MM.1S (cell line): ENCODE data around the gene SFI1.

ENCODE experiments used
- DNase-seq: peaks from one replicate; pipeline ENCODE4 v3.0.0-alpha.2; 2015
- H2AFZ ChIP-seq: fragments of 300-600 bp; sonication (generic); 2 replicates; pipeline ENCODE4 v1.6.0; 2016; ENCODE audit warnings: antibody characterized with exemption, low read length
- H3F3A ChIP-seq: fragments of 300-600 bp; sonication (generic); 2 replicates; pipeline ENCODE4 v1.6.1; 2016; ENCODE audit warnings: mild to moderate bottlenecking, antibody characterized with exemption, low read length, moderate library complexity, mixed read lengths; ENCODE audit not compliant: insufficient read depth
- H3K27ac ChIP-seq: fragments of 300-600 bp; sonication (generic); 2 replicates; pipeline ENCODE4 v1.5.1; 2016; ENCODE audit warnings: mild to moderate bottlenecking, low read length
- H3K27me3 ChIP-seq: fragments of 300-600 bp; sonication (generic); replicated peaks from 2 replicates; pipeline ENCODE4 v1.6.0; 2016; ENCODE audit warnings: low read length; ENCODE audit not compliant: insufficient read depth
- H3K36me3 ChIP-seq: fragments of 300-600 bp; sonication (generic); replicated peaks from 2 replicates; pipeline ENCODE4 v1.6.1; 2016; ENCODE audit warnings: mild to moderate bottlenecking, low read length, mixed read lengths; ENCODE audit not compliant: insufficient read depth
- H3K4me1 ChIP-seq: fragments of 300-600 bp; sonication (generic); 2 replicates; pipeline ENCODE4 v1.6.1; 2016; ENCODE audit warnings: low read length, mixed read lengths
- H3K4me2 ChIP-seq: fragments of 300-600 bp; sonication (generic); 2 replicates; pipeline ENCODE4 v1.6.0; 2016; ENCODE audit warnings: low read depth, low read length
- H3K4me3 ChIP-seq: fragments of 300-600 bp; sonication (generic); 2 replicates; pipeline ENCODE4 v1.5.1; 2016; ENCODE audit warnings: low read length, mixed read lengths
- H3K79me2 ChIP-seq: fragments of 300-600 bp; sonication (generic); 2 replicates; pipeline ENCODE4 v1.6.1; 2016; ENCODE audit warnings: mixed run types, low read length, mixed read lengths
- H3K9ac ChIP-seq: fragments of 300-600 bp; sonication (generic); 2 replicates; pipeline ENCODE4 v1.6.1; 2016; ENCODE audit warnings: low read length, mixed read lengths
- H3K9me2 ChIP-seq: fragments of 300-600 bp; sonication (generic); replicated peaks from 2 replicates; pipeline ENCODE4 v1.6.1; 2016; ENCODE audit warnings: mild to moderate bottlenecking, low read length, mixed read lengths; ENCODE audit not compliant: insufficient read depth
- H3K9me3 ChIP-seq: fragments of 300-600 bp; sonication (generic); replicated peaks from 2 replicates; pipeline ENCODE4 v1.6.1; 2016; ENCODE audit warnings: mild to moderate bottlenecking, low read length, mixed read lengths; ENCODE audit not compliant: insufficient read depth
- H4K20me1 ChIP-seq: fragments of 300-600 bp; sonication (generic); 2 replicates; pipeline ENCODE4 v1.6.1; 2016; ENCODE audit warnings: mild to moderate bottlenecking, low read length, moderate library complexity, mixed read lengths; ENCODE audit not compliant: insufficient read depth
- CTCF ChIP-seq: fragments of 300-600 bp; sonication (generic); IDR thresholded peaks from 2 replicates; pipeline ENCODE4 v1.5.1; 2016; ENCODE audit warnings: antibody characterized with exemption, low read length, mixed read lengths
- EZH2 ChIP-seq: fragments of 300-600 bp; sonication (generic); optimal IDR thresholded peaks from 2 replicates; pipeline ENCODE3; 2017; ENCODE audit warnings: low read depth, mild to moderate bottlenecking, antibody characterized with exemption, low read length, mixed read lengths
- EZH2phosphoT487 ChIP-seq: fragments of 300-600 bp; sonication (generic); IDR thresholded peaks from 2 replicates; pipeline ENCODE4 v1.6.1; 2018; ENCODE audit warnings: antibody characterized with exemption, low read length

SFI1 gene

GRCh38 chr22:31496007-31496734 lies at the start of gene SFI1:
SFI1 (plus strand) TSS chr22:31496536; CDS start chr22:31508285, 11,749 bp downstream.
- peak within 1 kb of the TSS; percentile 78 for H3K9ac ChIP-seq
- no peaks in the 10 kb centered on the region for H3K9me2 ChIP-seq
- H3K27ac ChIP-seq, result peak within 1 kb of the TSS; percentile 70
- DNase-seq, result peak; percentile 96
- peak within 1 kb of the TSS; percentile 79 for H3K4me2 ChIP-seq
- TF ChIP-seq EZH2phosphoT487, result no peak
- TF ChIP-seq CTCF, result peak; percentile 28
- H3K27me3 ChIP-seq, result no peaks in the 10 kb centered on the region
- H2AFZ ChIP-seq, result peak within 1 kb of the TSS; percentile 94
- peaks cover 35% of the 10 kb centered on the region for H3K79me2 ChIP-seq
- H3K4me3 ChIP-seq, result peak within 1 kb of the TSS; percentile 96
- peaks cover 35% of the 10 kb centered on the region for H3F3A ChIP-seq
- peaks cover 17% of the 10 kb centered on the region for H3K4me1 ChIP-seq
- no peaks in the 10 kb centered on the region for H3K36me3 ChIP-seq
- H4K20me1 ChIP-seq, result no peaks in the 10 kb centered on the region
- H3K9me3 ChIP-seq, result no peaks in the 10 kb centered on the region

GRCh38 chr22:31446767-31447166 lies 49.6 kb upstream of the SFI1 start:
- TF ChIP-seq EZH2, result no peak
- no peak for TF ChIP-seq EZH2phosphoT487
- TF ChIP-seq CTCF, result no peak
- Histone ChIP-seq H2AFZ (no peak overlapping the region), H3F3A (peaks cover 26% of the 10 kb centered on the region), H3K9me2 (no peaks in the 10 kb centered on the region), H3K4me2 (peak overlapping the region; percentile 61; the same call in 1 of the 2 replicates), H4K20me1 (no peaks in the 10 kb centered on the region), H3K79me2 (peaks cover 3% of the 10 kb centered on the region; the same call in 1 of the 2 replicates), H3K36me3 (no peaks in the 10 kb centered on the region; the same call in 1 of the 2 replicates), H3K27ac (peak overlapping the region; percentile 60; the same call in 1 of the 2 replicates), H3K4me1 (peaks cover 42% of the 10 kb centered on the region), H3K4me3 (no peak overlapping the region), H3K9ac (peak overlapping the region; percentile 26; the same call in 1 of the 2 replicates), H3K27me3 (no peaks in the 10 kb centered on the region), H3K9me3 (no peaks in the 10 kb centered on the region)
- no peak for DNase-seq

- H3K4me2 ChIP-seq, result peak overlapping the region; percentile 61; the same call in 1 of the 2 replicates
- no peak overlapping the region for H3K9ac ChIP-seq
- peak overlapping the region; percentile 60; the same call in 1 of the 2 replicates for H3K27ac ChIP-seq
- H3K27me3 ChIP-seq, result no peaks in the 10 kb centered on the region
- no peaks in the 10 kb centered on the region for H3K9me2 ChIP-seq
- no peaks in the 10 kb centered on the region for H3K9me3 ChIP-seq
- no peaks in the 10 kb centered on the region; the same call in 1 of the 2 replicates for H3K36me3 ChIP-seq
- no peaks in the 10 kb centered on the region for H4K20me1 ChIP-seq
- TF ChIP-seq CTCF (no peak), EZH2phosphoT487 (no peak), EZH2 (no peak)
- no peak overlapping the region for H3K4me3 ChIP-seq
- peaks cover 3% of the 10 kb centered on the region; the same call in 1 of the 2 replicates for H3K79me2 ChIP-seq
- peak; percentile 56 for DNase-seq
- peaks cover 26% of the 10 kb centered on the region for H3F3A ChIP-seq
- no peak overlapping the region for H2AFZ ChIP-seq
- peaks cover 42% of the 10 kb centered on the region for H3K4me1 ChIP-seq
Measured at GRCh38 chr22:31447337-31447736, 49.0 kb upstream of the SFI1 start.
